Endothelial cell of umbilical vein (primary cell): ENCODE measurements around the gene CD19.

Experiments
- POLR2A ChIP-seq: IDR thresholded peaks from 2 replicates; pipeline ENCODE4 v1.6.1; 2012; ENCODE audit warnings: low read depth, mild to moderate bottlenecking, control low read depth, low read length
- TF ChIP-seq, protein P1 (sequence below), 2 donors: IDR thresholded peaks; 1 replicate in 1 of 2; 2 replicates in 1 of 2; pipeline ENCODE4 v1.5.1; 2011; ENCODE audit warnings: low read length in 2 of 2, mild to moderate bottlenecking in 2 of 2, moderate library complexity in 2 of 2, control low read depth in 1 of 2, inconsistent platforms in 1 of 2, low read depth in 1 of 2; ENCODE audit not compliant: insufficient read depth in 1 of 2; ENCODE audit errors: extremely low read depth in 1 of 2

DNA sequence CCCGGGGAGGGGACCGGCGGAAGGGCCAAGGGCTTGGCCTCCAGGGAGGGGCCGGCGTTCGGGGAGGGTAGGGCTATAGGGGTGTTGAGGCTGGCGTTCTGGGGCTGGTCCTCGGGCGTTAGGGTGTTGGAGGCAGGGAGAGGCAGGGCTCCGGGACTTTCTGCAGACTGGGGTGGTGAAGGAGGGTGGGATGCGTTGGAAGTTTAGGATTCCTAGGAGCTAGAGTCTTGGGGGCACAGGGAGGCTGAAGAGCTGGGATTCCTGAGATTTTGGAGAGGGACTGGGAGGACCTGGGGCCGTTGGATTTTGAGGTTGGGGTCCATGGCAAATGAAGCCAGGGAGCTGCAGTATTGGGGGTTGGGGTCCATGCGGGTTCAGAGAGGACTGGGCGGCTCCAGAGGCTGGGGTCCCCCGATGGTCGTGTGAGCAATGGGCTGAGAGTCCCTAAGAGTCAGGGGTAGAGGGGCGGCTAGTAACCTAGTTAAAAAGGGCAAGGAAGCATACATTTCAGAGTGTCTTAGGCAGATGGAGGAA is 19.7 kb downstream of the CD19 start:
- TF ChIP-seq, protein P1, sequence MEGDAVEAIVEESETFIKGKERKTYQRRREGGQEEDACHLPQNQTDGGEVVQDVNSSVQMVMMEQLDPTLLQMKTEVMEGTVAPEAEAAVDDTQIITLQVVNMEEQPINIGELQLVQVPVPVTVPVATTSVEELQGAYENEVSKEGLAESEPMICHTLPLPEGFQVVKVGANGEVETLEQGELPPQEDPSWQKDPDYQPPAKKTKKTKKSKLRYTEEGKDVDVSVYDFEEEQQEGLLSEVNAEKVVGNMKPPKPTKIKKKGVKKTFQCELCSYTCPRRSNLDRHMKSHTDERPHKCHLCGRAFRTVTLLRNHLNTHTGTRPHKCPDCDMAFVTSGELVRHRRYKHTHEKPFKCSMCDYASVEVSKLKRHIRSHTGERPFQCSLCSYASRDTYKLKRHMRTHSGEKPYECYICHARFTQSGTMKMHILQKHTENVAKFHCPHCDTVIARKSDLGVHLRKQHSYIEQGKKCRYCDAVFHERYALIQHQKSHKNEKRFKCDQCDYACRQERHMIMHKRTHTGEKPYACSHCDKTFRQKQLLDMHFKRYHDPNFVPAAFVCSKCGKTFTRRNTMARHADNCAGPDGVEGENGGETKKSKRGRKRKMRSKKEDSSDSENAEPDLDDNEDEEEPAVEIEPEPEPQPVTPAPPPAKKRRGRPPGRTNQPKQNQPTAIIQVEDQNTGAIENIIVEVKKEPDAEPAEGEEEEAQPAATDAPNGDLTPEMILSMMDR (IDR thresholded peaks at IDR 0.05; ENCODE audit: extremely low read depth in 1 of 2, insufficient read depth in 1 of 2, low read depth in 1 of 2, low read length in 2 of 2): no peak
- TF ChIP-seq POLR2A: peak; percentile 5
